ENCODE data around the gene ATP5MC3. TPM values are rescaled to one million over a fixed set of nuclear protein-coding genes. Genes with fewer than 3 reads are reported as not detected.

Gene ATP5MC3
- total and polyA plus RNA-seq, 2 of the 13 experiments (the other 11 are each of a cell fraction or from before 2014, with no cell fraction given), result 676 to 1,007 TPM

GRCh38 chr2:175181104-175181876 is at the start of gene ATP5MC3 (continued):
- TF ChIP-seq ZNF281 (CRISPR knock-in tag; IDR thresholded peaks at IDR 0.05; ENCODE audit: borderline replicate concordance) (peak; percentile 54; the same call in 1 of the 2 replicates), KDM4B (CRISPR knock-in tag; IDR thresholded peaks at IDR 0.05) (peak; percentile 86; the same call in 1 of the 2 replicates), ZNF614 (CRISPR knock-in tag; IDR thresholded peaks at IDR 0.05; ENCODE audit: borderline replicate concordance) (peak; percentile 96), RXRA (CRISPR knock-in tag; IDR thresholded peaks at IDR 0.05) (peak; percentile 91), ZBTB3 (CRISPR knock-in tag; IDR thresholded peaks at IDR 0.05; ENCODE audit: borderline replicate concordance, low read depth) (peak; percentile 61), ZNF709 (CRISPR knock-in tag; IDR thresholded peaks at IDR 0.05) (peak; percentile 67), SMARCC2 (IDR thresholded peaks at IDR 0.05) (no peak), MZF1 (CRISPR knock-in tag; IDR thresholded peaks at IDR 0.05; ENCODE audit: borderline replicate concordance) (peak; percentile 29; the same call in 1 of the 2 replicates), ZNF512 (CRISPR knock-in tag; IDR thresholded peaks at IDR 0.05) (no peak), ZSCAN12 (CRISPR knock-in tag; IDR thresholded peaks at IDR 0.05) (no peak), ZNF644 (CRISPR knock-in tag; IDR thresholded peaks at IDR 0.05; ENCODE audit: low read depth) (peak; percentile 81; the same call in 1 of the 2 replicates), ZNF101 (CRISPR knock-in tag; IDR thresholded peaks at IDR 0.05; ENCODE audit: borderline replicate concordance, low read depth) (no peak), ZNF547 (CRISPR knock-in tag; IDR thresholded peaks at IDR 0.05) (peak; percentile 85; the same call in 1 of the 2 replicates), KLF9 (CRISPR knock-in tag; IDR thresholded peaks at IDR 0.05; ENCODE audit: low read depth) (peak; percentile 37; the same call in 1 of the 2 replicates), LRRFIP1 (CRISPR knock-in tag; conservative IDR thresholded peaks at IDR 0.05) (0 out of 2 replicates have a peak, but pooled peaks have one; percentile 63), ZNF557 (CRISPR knock-in tag; IDR thresholded peaks at IDR 0.05) (peak; percentile 79; the same call in 1 of the 2 replicates), ZNF224 (CRISPR knock-in tag; IDR thresholded peaks at IDR 0.05) (no peak), KLF11 (CRISPR knock-in tag; IDR thresholded peaks at IDR 0.05) (peak; percentile 94), ZNF232 (CRISPR knock-in tag; IDR thresholded peaks at IDR 0.05; ENCODE audit: borderline replicate concordance) (0 out of 2 replicates have a peak, but pooled peaks have one; percentile 41), SIX1 (CRISPR knock-in tag; IDR thresholded peaks at IDR 0.05; ENCODE audit: borderline replicate concordance) (no peak; the same call in 1 of the 2 replicates), ZBTB25 (CRISPR knock-in tag; IDR thresholded peaks at IDR 0.05) (peak; percentile 76), NPAS2 (CRISPR knock-in tag; IDR thresholded peaks at IDR 0.05; ENCODE audit: borderline replicate concordance) (no peak)
